Measurements from ENCODE around the gene CCDC200.

DNA sequence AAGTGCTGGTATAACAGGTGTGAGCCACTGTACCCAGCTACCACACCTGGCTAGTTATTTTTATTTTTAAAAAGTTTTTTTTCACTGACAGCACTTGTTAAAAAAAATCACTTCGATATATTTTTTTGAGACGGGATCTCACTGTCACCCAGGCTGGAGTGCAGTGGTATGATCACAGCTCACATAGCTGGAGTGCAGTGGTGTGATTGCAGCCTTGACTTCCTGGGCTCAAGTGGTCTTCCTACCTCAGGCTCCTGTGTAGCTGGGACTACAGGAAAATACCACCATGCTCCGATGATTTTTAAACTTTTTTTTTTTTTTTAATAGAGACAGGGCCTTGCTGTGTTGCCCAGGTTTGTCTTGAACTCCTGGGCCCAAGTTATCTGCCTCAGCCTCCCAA lies 44.5 kb downstream of the CCDC200 start:
- TF ChIP-seq EZH2 (IDR thresholded peaks at IDR 0.05; ENCODE audit: borderline replicate concordance): no peak
- TF ChIP-seq, protein P1, sequence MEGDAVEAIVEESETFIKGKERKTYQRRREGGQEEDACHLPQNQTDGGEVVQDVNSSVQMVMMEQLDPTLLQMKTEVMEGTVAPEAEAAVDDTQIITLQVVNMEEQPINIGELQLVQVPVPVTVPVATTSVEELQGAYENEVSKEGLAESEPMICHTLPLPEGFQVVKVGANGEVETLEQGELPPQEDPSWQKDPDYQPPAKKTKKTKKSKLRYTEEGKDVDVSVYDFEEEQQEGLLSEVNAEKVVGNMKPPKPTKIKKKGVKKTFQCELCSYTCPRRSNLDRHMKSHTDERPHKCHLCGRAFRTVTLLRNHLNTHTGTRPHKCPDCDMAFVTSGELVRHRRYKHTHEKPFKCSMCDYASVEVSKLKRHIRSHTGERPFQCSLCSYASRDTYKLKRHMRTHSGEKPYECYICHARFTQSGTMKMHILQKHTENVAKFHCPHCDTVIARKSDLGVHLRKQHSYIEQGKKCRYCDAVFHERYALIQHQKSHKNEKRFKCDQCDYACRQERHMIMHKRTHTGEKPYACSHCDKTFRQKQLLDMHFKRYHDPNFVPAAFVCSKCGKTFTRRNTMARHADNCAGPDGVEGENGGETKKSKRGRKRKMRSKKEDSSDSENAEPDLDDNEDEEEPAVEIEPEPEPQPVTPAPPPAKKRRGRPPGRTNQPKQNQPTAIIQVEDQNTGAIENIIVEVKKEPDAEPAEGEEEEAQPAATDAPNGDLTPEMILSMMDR (IDR thresholded peaks at IDR 0.05; ENCODE audit: poor library complexity): no peak

Data from hepatocyte (in vitro differentiated cells).